Right renal cortex interstitium (tissue), 3 donors: ENCODE measurements around the gene TCEAL4. TPM values are rescaled to one million over a fixed set of nuclear protein-coding genes. Genes with fewer than 3 reads are reported as not detected.
A peak's percentile ranks its signal among the peaks of the same experiment; 100 is the strongest.
"Not testable (repeated sequence)": the region's sequence is repeated elsewhere in the genome, so short reads cannot be mapped to it uniquely, and the experiment has no call there.

ENCODE experiments used
- DNase-seq, 3 donors: peaks; one replicate each; pipeline ENCODE4 v3.0.0-alpha.2; 2013; ENCODE audit warnings: low read depth in 3 of 3, low spot score in 2 of 3
- polyA plus RNA-seq, 3 donors: library from polyadenylated mRNA; unstranded; fragments of 120-200 nt; gene quantifications; one replicate each; pipeline ENCODE4 v1.2.1, GENCODE V29; 2013; ENCODE audit not compliant: insufficient read length in 3 of 3

Gene TCEAL4
- polyA plus RNA-seq, 3 donors, result 192 to 231 (median 197) TPM

GRCh38 chrX:103586659-103587058 is 1.3 kb downstream of the TCEAL4 start:
- no peak for DNase-seq

GRCh38 chrX:103592295-103592694 is 7.0 kb downstream of the TCEAL4 start:
- not testable (repeated sequence) for DNase-seq

- DNase-seq, result not testable (repeated sequence)
Measured at GRCh38 chrX:103595202-103595601, 9.9 kb downstream of the TCEAL4 start.

GRCh38 chrX:103607364-103608305 is 22.3 kb downstream of the TCEAL4 start, which contains the start of gene TCEAL3:
Gene TCEAL3 (plus strand): TSS chrX:103607963. CDS start chrX:103609065, 1,102 bp downstream.
- DNase-seq, result peak in 1 of 3 donors; percentile 23

GRCh38 chrX:103608306-103608963 is 23.1 kb downstream of the TCEAL4 start:
- DNase-seq, result no peak

GRCh38 chrX:103610282-103610681 is 25.0 kb downstream of the TCEAL4 start:
- DNase-seq, result no peak

GRCh38 chrX:103613362-103613890 is 28.1 kb downstream of the TCEAL4 start:
- DNase-seq, result no peak

GRCh38 chrX:103614999-103615398 is 29.7 kb downstream of the TCEAL4 start:
- no peak for DNase-seq

GRCh38 chrX:103615781-103616371 is 30.6 kb downstream of the TCEAL4 start:
- no peak for DNase-seq

- no peak for DNase-seq
Measured at GRCh38 chrX:103616676-103617186, 31.4 kb downstream of the TCEAL4 start.

GRCh38 chrX:103624111-103624510 is 38.8 kb downstream of the TCEAL4 start:
- DNase-seq, result no peak

- DNase-seq, result no peak
Measured at GRCh38 chrX:103626855-103627254, 41.5 kb downstream of the TCEAL4 start.

- DNase-seq, result peak in 2 of 3 donors; percentile 49 to 58
Measured at GRCh38 chrX:103628386-103629317, 43.3 kb downstream of the TCEAL4 start, which contains the start of gene TCEAL1. Gene TCEAL1 (plus strand): TSS chrX:103628975. CDS start chrX:103629917, 942 bp downstream.

- peak in 2 of 3 donors; percentile 53 to 61 for DNase-seq
Measured at GRCh38 chrX:103629318-103630170, 44.2 kb downstream of the TCEAL4 start.

- no peak for DNase-seq
Measured at GRCh38 chrX:103630171-103630511, 44.8 kb downstream of the TCEAL4 start.

- no peak for DNase-seq
Measured at GRCh38 chrX:103631145-103631544, 45.8 kb downstream of the TCEAL4 start.

- no peak for DNase-seq
Measured at GRCh38 chrX:103635436-103635835, 50.1 kb downstream of the TCEAL4 start.
